Activated CD4-positive, CD25-positive, alpha-beta regulatory T cell treated with anti-CD3 and anti-CD28 coated beads, Interleukin-2, amount 50 U/mL, for 16 hours (primary cell): ENCODE data around the gene ASPN.

Experiments used
- DNase-seq: peaks from one replicate; pipeline ENCODE4 v3.0.0-alpha.2; 2020; ENCODE audit warnings: low read depth, low spot score

Gene ASPN

DNA sequence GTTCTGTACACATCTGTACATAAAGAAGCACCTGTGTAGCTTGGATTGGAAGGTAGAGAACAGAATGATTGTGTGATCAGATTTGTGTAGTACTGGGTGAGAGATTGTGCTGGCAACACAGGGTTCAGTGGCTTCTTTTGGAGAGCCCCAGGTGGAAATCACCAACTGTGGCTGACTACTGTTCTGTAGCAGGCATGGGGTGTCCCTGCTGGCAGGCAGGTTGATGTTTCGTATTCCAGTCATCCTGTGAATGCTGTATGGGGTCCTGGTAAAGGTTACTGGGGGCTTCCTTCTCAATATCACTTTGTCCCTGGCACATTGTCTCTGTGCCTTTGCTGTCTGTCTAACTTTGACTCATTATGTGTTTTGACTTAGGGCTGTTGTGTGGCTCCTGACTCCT lies 5.3 kb downstream of the ASPN start:
- DNase-seq = no peak

DNA sequence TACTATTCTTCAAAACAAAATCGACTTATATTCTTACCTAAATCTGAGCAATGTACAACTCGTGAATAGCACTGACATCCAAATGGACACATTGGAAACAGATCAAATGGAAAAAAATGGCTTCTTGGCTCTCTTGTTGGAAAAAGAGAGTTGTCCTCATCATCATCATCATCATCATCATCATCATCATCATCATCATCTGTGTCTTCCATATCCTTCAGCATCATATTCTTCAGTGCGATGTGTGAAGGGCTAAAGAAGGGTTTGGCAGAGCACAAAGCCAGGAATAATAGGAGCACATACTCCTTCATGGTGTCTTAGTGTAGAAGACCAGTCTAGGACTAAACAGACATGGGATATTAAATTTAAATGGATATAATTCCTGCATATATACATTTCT lies 7.7 kb downstream of the ASPN start:
- no peak for DNase-seq

DNA sequence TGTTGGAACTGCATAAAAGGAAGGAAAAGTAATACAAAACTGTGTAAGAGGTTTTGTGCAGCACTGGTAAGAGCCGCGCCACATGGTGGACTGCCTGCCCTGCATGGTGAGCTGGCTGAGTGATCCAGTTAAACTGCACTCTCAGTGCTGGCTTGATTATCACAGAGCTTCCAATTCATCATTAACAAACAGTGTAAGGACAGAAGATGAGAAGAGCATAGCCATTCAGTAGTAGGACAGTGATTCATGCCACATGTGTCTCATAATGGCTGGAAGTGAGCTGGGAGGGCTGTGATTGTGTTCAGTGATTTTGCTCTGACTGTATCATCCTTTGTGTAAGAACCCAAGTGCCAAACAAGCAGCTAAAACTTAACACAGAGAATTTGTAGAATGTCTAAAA lies 14.1 kb downstream of the ASPN start:
- DNase-seq = no peak

DNA sequence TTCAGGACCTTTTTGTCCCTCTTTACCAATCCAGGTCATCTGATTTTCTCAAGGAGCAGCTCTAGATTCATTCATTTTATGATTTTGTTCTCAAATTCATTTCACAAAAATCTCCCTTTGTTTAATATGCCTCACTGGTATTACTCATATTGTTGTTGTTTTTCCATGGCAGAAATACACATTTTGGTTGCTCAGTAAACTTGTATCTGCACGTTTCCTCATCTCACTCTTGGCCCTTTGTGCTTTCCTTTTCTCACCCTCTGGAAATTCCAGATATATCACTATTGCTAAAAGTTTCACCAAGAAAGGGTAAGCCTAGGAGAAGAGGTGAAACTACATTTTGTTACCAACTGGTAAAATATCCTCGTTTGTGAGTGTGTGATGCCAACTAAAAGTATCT lies 14.8 kb downstream of the ASPN start:
- no peak for DNase-seq

DNA sequence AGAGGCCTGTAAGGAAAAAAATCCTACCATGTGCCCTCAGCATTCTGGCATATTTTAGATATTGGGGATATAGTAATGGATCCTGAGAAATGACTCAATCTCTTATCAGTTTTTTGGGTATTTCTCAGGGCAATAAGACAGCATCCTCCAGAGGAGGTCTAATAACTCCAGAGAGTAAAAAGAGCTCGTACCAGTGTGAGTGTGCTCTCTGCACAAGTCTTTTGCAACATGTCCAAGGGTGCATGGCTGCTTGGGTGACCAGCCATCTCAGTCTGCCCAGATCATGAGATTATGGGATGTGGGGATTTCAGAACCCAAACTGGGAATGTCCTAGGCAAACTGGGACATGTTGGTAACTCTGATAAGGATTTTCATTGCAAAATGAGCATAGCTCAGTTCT lies 15.3 kb downstream of the ASPN start:
- no peak for DNase-seq

DNA sequence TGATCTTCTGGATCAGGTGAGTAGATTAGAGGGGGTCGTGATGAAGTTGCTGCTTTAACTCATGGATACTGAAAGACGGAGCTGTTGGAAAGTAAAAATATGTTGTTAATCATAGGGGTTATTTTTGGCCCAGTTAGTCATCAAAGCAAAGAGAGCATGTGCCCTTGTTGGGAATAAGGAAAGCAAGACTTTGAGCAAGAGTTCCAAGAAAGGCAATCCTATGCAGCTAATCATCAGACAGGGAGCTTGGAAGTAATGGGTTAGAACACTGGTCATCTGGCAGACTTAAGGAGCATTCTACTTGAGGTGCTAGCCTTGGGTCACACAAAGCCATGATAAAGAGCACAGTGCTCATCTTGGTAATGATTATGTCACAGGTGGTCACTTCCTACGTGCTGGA lies 18.3 kb downstream of the ASPN start:
- no peak for DNase-seq

DNA sequence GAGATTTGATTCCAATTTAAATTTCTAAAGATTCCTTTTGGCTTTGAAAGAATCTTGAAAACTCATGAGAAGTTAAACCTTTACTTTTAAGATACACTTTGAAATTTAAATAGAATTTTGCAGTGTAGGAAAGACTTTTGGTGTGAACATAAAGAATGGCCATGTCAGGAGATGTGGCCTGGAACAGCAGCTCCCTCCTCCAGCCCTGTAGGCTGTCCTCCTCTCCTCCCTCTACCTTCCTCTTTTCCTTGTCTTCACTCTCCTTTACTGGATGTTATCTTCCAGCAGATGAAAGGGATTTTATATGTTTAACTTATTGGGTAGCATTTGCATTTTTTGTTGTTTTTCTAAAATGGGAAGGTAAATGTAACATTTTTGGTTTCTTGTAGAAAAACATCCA lies 18.9 kb downstream of the ASPN start:
- no peak for DNase-seq

DNA sequence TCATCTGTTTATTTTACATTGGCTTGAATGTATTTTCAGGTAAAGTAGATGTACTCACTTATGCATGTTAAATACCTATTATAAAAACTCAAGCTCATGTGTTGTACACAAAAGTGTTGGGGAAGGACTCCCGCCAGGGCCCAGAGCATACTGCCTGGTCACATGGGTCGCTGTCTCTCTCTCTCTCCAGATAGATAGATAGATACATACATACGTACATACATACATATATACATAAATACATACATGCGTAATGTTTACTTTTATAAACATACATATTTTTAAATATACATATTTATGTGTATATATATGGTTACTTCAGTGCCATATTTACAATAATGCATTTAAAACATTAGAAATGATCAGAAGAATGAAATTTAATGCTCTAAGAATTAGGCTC lies 24.7 kb downstream of the ASPN start:
- DNase-seq = no peak

DNA sequence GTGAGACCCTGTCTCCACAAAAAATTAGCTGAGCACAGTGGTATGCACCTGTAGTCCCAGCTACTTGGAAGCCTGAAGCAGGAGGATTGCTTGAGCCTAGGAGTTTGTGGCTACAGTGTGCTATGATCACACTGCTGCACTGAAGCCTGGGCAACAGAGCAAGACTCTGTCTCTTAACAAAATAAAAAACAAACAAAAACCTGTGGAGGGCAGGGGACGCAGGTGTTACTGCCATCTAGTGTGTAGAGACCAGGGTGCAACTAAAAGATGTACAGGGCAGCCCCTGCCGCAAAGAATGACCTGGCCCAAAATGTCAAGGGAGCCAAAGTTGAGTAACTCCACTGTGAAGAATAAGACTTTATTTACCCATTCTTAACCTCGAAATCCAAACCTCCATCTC lies 27.1 kb downstream of the ASPN start:
- no peak for DNase-seq

DNA sequence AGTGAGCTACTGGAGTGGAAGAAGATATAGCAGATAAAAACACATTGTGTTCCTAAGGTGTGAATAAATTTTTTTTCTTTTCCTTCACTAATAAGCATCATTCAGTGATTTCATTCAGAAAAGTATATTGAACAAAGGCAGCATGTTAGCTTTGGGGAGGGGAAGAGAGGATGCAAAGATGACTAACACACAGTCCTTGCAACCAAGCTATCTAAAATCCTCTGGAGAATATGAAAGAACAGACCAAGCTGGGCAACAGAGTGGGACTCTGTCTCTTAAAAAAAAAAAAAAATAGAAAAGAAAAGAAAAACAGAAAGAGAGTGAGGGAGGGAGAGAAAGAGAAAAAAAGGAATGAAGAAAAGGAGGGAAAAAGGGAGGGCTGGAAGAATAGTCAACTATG lies 35.8 kb downstream of the ASPN start:
- no peak for DNase-seq

DNA sequence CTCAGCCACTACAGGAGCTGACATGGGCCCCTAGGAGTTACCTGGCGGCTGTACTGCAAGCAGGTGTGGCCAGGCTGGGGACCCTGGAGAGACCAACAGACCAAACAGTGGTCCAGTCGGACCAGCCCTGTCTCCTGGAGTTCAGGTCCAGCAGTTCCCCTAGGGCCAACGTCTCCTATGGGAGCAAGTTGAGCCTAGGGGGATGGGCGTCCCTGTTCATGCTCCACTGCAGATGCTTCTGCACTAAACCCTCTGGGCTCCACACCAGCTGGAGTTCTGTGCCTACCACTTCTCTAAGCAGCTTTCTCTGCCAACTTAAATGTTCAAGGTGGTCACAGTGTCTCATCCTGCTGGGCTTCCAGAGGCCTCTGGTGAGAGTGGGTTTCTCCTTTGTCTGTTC lies 37.5 kb downstream of the ASPN start:
- DNase-seq = no peak

DNA sequence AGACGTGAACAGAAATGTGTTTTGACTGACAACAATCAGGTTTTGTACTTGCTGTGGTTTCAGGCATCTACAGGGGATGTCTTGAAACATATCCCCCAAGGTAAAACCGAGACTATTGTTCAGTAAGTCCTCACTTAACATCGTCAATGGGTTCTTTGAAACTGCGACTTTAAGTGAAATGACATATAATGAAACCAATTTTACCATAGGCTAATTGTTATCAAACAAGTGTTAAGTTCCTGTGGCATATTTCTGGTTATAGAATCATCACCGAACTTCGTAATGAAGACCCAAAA lies 41.6 kb downstream of the ASPN start:
- no peak for DNase-seq

DNA sequence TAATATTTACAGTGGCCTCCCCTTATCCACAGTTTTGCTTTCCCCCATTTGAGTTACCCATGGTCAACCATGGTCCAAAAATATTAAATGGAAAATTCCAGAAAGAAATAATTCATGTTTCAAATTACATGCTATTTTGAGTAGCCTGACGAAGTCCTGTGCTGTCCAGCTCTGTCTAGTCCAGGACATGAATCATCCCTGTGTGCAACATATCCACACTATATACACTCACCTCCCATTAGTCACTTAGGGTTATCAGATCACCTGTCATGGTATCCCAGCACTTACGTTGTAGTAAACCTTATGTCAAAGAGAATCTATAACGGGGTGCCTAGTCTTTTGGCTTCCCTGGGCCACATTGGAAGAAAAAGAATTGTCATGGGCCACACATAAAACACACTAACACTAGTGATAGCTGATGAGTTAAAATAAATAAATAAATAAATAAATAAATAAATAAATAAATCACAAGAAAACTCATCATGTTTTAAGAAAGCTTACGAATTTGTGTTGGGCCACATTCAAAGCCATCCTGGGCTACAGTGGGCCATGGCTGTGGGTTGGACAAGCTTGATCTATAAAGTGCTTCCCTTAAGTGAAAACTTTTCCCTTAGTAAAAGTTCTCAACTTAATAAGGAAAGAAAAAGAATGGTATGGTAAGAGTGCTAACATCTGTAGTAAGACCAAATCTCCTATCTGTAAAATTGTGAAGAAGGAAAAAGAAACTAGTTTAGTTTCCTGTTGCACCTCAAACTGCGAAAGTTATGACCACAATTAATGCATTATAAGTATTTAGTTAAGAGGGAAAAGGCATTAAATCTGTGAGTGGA lies 42.2 kb downstream of the ASPN start:
- no peak for DNase-seq

DNA sequence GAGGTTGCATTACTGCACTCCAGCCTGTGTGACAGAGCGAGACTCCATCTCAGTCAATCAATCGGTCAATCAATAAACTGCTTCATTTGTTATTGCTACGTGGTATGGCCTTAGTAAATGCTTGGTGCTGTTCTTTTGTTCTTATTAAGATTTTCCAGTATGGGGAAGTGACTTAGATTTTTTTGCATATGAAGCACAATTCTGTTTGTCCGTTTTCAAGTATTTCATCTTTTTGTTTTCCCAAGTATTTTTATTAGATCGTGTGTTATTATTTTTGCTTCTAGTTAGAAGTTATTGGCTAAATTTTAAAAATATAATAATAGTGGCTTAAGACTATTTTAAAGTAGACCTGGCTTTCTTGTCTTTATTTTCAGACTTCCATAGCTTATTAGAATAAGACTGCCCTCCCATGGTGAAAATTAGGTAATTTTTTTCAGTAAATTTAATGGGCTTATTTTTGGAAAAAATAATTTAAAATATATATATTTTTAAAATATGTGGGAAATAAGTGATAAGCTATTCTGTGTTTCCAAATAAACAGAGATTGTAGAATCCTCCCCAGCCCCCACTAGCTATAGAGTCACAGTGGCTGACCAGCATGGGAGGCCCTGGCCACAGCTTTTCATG lies 43.3 kb downstream of the ASPN start:
- no peak for DNase-seq

DNA sequence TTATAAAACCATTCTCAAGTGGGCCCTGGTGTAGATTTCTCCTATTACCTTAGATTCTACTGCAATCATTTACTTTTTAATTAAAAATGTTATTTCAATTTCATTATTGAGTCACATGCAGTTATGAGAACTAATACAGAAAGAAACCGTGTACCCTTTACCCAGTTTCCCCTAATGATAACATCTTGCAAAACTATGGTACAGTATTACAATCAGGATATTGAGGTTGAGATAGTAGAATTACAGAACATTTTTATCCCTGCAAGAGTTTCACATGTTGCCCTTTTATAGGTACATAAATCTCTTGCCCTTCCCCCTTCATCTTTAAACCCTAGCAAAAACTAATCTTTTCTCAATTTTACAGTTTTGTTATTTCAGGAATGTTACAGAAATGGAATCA lies 47.0 kb downstream of the ASPN start:
- no peak for DNase-seq

DNA sequence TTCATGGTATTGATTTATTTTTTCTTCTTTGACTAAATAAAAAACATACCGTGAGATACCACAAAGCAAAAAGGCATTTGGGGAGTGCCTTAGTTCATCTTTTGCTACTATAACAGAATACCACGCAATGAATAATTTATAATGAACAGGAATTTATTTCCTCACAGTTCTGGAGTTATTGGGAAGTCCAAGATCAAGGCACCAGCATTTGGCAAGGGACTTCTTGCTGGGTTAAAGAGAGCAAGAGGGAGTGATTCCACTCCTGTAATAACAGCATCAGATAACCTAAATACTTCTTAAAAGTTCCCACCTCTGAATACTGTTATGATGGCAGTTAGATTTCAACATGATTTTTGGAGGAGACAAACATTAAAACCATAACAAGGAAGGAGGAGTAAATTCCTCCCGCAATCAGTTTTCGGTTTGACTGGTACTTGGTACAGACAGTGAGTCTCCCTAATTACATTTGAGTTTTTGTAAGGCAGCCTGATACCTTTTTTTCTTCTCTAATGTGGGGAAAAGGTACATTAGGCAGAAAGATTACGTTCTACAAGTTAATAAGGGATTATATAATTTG lies 49.2 kb downstream of the ASPN start:
- no peak for DNase-seq

DNA sequence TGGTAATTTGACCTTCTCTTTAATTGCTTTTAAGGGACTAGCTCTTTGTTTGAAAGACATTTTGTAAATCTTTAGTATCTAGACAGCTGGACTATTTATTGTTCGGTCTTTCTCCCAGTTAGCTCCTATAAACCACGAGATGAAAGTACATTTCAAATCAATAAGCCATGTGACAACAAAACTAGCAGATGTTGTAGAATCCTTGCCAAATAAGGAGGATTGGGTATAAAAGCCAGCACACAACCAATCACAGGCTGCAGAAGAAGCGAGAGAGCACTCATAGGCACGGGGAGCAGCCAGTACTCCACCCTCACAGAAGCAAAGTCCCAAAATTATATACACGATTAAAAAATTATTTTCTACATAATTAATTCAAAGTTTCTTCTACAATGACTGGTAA lies 50.0 kb downstream of the ASPN start:
- DNase-seq = no peak

DNA sequence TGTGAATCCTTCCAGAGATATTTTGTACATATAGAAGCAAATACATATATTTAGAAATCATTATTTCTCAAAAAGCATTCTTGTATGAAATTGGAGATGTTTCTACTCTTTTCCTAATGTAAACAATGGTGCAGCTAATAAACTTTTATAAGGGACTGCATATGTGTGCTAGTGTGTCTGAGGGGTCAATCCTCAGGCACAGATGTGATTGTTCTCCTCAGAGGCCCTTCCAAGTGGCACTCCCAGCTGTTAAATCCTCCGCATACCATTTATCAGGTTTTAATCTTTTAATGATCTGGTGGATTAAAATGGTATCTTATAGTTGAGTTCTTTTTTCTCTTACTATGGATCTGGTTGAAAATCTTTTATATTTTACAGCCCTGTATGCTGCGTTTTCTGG lies 52.5 kb downstream of the ASPN start:
- no peak for DNase-seq

DNA sequence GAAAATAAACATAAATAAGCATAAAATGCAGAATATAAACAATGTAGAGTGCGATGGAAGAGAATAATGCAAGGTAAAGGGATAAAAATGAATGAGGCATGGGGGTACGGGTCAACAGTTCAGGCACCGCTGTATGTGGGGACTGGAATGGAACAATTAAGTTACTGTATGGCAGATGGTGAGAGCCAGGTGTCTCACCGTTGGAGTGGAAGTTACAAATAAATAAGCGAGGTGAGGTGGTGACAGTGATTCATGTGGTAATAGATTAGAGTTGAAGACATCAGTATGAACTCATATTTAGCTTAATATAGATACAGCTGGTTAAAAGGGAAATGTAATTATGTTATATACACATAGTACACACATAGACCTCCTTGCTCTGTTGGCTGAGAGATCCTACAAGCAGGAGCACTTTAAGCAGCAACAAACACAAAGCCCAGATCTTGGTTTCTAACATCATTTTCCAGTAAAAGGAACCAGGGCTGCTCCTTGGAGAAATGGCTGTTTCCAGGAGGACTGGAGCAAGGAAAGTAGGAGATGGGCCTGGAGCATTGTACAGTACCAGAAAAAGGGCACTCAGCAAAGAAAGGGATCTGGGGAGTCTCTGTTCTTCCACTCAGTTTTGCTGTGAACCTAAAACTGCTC lies 55.7 kb downstream of the ASPN start:
- DNase-seq = no peak

DNA sequence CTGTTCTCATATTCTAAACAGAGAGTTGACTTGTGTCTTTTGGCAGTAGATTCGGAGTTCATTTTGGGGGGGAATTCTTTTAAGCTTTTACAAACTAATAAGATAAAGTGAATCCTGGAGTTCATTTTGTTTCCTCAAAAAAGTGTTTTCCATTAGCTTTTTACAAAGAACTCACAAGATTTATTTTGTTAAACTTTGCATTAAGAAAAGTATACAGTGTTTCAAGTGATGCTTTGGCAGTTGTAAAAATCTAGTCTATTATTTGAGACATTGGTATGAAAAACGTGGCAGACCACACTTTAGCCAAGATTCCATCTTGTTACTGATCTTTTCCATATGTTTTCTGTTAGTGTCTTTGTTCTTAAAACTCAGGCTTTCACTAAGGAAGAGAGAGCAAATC lies 56.8 kb downstream of the ASPN start:
- DNase-seq = no peak

DNA sequence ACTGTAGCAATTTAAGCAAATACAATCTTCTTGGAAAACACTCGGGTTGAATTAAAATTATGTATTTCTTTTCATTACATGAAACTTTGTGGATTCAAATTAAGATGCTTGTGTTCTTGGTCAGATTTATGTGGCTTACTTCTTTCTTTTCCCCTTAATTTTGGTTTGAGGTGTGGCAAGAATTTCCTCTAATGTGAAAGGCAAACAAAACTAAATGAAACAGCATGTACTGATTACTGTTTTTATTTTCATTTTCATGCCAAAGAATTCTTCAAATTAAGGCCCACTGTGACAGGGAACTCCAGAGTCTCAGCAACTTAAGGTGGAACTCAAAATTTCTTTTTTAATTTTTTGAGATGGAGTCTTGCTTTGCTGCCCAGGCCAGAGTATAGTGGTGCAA lies 58.0 kb downstream of the ASPN start, which contains the start of gene OMD:
Gene OMD (minus strand): TSS at position 132 of the 400 bp plus-strand sequence. CDS start 6,913 bp downstream, outside the sequence.
- DNase-seq = no peak

DNA sequence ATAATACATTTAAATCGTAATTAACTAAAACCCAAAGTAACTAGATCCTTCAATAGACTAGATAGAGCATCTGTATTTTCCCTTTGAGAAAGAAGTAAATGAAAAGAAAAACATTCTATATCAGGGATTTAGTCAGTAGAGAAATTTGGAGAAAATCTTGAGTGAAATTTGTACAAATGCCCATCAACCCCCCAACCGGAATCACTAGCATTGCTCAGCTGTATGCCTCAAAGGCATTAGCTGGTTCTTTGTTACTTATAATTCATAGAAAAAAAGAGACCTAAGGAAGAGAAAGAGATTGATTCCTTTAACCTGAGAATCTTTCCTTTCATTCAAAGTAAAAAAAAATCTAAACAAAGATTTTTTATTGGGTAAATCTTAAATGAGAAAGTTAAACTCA lies 58.7 kb downstream of the ASPN start:
- DNase-seq = no peak
